ENCODE data around the gene CCDC187. TPM values are rescaled to one million over a fixed set of nuclear protein-coding genes. Genes with fewer than 3 reads are reported as not detected.

CCDC187 gene
- total and polyA plus RNA-seq, 2 of the 8 experiments (the other 6 are each of a cell fraction or from before 2014, with no cell fraction given) = 0.02 TPM; not detected in 1

DNA sequence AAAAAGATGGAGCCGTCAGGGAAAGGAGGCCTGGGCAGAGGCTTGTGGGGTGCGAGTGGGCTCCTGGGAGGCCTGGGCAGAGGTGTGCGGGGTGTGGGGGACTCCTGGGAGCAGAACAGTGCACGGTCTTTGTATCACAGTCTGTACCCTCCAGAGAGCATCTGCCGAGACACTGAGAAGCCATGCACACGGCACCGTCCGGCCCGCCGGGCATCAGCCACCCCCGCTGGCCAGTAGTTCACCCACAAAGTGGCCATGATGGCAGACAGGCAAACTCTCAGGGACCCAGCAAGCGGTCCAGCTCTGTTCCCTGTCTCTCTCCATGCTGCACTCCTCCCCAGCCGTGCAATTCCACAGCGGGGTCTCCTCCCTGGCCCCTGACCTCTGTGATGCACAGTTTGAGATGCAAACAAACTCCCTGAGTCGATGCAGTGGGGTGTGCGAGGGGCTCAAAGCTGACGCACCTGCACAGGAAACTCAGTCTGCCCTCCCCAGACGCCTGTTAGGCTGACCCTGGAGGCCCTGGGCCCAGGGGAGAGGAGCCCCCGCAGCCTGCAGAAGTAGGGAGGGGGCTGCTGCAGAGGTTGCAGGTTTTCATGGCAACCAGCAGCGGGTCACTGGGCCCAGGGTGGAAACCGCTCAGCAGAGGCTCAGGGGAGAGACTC lies 14.3 kb upstream of the CCDC187 start:
- no peak overlapping the region for H2AK5ac ChIP-seq (ENCODE audit: low read depth, low read length)
- H3K4me1 ChIP-seq (replicated peaks in 1 of 4; ENCODE audit: control insufficient read depth in 3 of 4, insufficient read depth in 4 of 4, low read length in 3 of 4) = 0 out of 7 replicates have a peak, but pooled peaks cover 0 to under 1% (median 0%) of the 10 kb centered on the region in 4 experiments
- DNase-seq (ENCODE audit: low read depth in 1 of 2, low spot score in 2 of 2) = no peak
- FAIRE-seq = no peak
- no peak overlapping the region for H4K8ac ChIP-seq (ENCODE audit: extremely low read depth, insufficient read depth, low read length)
- H3K4ac ChIP-seq (replicated peaks; ENCODE audit: insufficient read length, low read depth, low read length) = no peak overlapping the region
- H3K27ac ChIP-seq (ENCODE audit: low read depth, low read length) = no peak overlapping the region
- H4K91ac ChIP-seq (replicated peaks; ENCODE audit: insufficient read length, low read length) = no peak overlapping the region
- H3K14ac ChIP-seq (ENCODE audit: insufficient read length) = no peak overlapping the region
- H3K23ac ChIP-seq (ENCODE audit: insufficient read length) = no peak overlapping the region
- no peak overlapping the region for H2BK120ac ChIP-seq (replicated peaks; ENCODE audit: low read depth, low read length)
- no peak overlapping the region for H3K9ac ChIP-seq (replicated peaks in 1 of 4; ENCODE audit: extremely low read depth in 1 of 4, low read depth in 3 of 4, low read length in 3 of 4)
- H2BK15ac ChIP-seq (ENCODE audit: low read length) = no peak overlapping the region
- no peak overlapping the region for H3K18ac ChIP-seq (ENCODE audit: extremely low read depth, low read length)
- H3K4me2 ChIP-seq (ENCODE audit: insufficient read depth in 1 of 2, low read depth in 2 of 2, low read length in 2 of 2) = no peak overlapping the region
- H4K20me1 ChIP-seq (replicated peaks in 1 of 2; ENCODE audit: control insufficient read depth in 1 of 2, insufficient read depth in 2 of 2, low read length in 2 of 2) = no peaks in the 10 kb centered on the region
- H3K79me1 ChIP-seq (ENCODE audit: low read depth, low read length) = no peaks in the 10 kb centered on the region
- no peaks in the 10 kb centered on the region for H3K36me3 ChIP-seq (ENCODE audit: control insufficient read depth in 2 of 4, insufficient read depth in 4 of 4, low read length in 3 of 4)
- no peak overlapping the region for H2AFZ ChIP-seq (ENCODE audit: low read length)
- WGBS, 2 experiments (ENCODE audit: extremely low coverage in 1 of 2, insufficient coverage in 1 of 2, insufficient read length in 1 of 2, insufficient replicate concordance in 2 of 2, low coverage in 1 of 2, low lambda C conversion rate in 2 of 2, missing lambda C conversion rate in 1 of 2) = 93% methylated on average over 19 of the region's 21 CpGs; no CpG with 5 or more reads in 1 of the 2 experiments
- H3K4me3 ChIP-seq (ENCODE audit: extremely low read depth in 1 of 4, insufficient read depth in 2 of 4, low read depth in 3 of 4, low read length in 4 of 4) = no peak overlapping the region
- no peak overlapping the region for H2BK12ac ChIP-seq (ENCODE audit: low read depth, low read length)
- no peak overlapping the region for H2BK20ac ChIP-seq (ENCODE audit: low read length)
- no peak overlapping the region for H3K56ac ChIP-seq (replicated peaks; ENCODE audit: insufficient read length, low read depth, low read length)
- H4K5ac ChIP-seq (ENCODE audit: insufficient read length, low read depth, low read length) = no peak overlapping the region
- ChIA-PET POLR2A (ENCODE audit: partially characterized antibody) (no interaction called here), CTCF (ENCODE audit: partially characterized antibody) (no interaction called here)
- H3K79me2 ChIP-seq (ENCODE audit: control insufficient read depth in 1 of 2, insufficient read depth in 2 of 2, low read length in 2 of 2) = no peaks in the 10 kb centered on the region
- peaks cover 2% of the 10 kb centered on the region; the same call in 1 of the 2 replicates for H3K23me2 ChIP-seq (ENCODE audit: low read depth, low read length)
- no peak overlapping the region for H2BK5ac ChIP-seq (ENCODE audit: low read depth, low read length)
- H3K27me3 ChIP-seq (replicated peaks in 1 of 4; ENCODE audit: control insufficient read depth in 3 of 4, extremely low read depth in 1 of 4, insufficient read depth in 3 of 4, low read length in 3 of 4) = no peaks in the 10 kb centered on the region
- H3K9me3 ChIP-seq (ENCODE audit: insufficient read depth in 2 of 2, low read depth in 1 of 2, low read length in 1 of 2) = peaks cover 13 to 19% of the 10 kb centered on the region in 2 experiments
- TF ChIP-seq CEBPB (IDR thresholded peaks at IDR 0.05; ENCODE audit: low read depth, low read length) (no peak), SUZ12 (IDR thresholded peaks at IDR 0.05; ENCODE audit: low read length) (no peak), EGR1 (IDR thresholded peaks at IDR 0.05; ENCODE audit: borderline replicate concordance, low read depth, low read length) (no peak), TAF1 (IDR thresholded peaks at IDR 0.05; ENCODE audit: low read depth, low read length) (no peak), NANOG (IDR thresholded peaks at IDR 0.05; ENCODE audit: insufficient read depth, low read depth, low read length, poor library complexity, severe bottlenecking) (no peak), POLR2A (IDR thresholded peaks at IDR 0.05; ENCODE audit: control extremely low read depth in 1 of 2, low read depth in 2 of 2, low read length in 2 of 2) (no peak), RFX5 (IDR thresholded peaks at IDR 0.05; ENCODE audit: borderline replicate concordance, low read depth, low read length) (no peak), RXRA (IDR thresholded peaks at IDR 0.05; ENCODE audit: insufficient read depth, low read depth, low read length) (no peak), HDAC6 (IDR thresholded peaks at IDR 0.05; ENCODE audit: low read depth, low read length) (no peak), JUND (IDR thresholded peaks at IDR 0.05; ENCODE audit: low read length) (no peak), SAP30 (IDR thresholded peaks at IDR 0.05; ENCODE audit: insufficient read depth, insufficient replicate concordance, low read length) (no peak), JUN (IDR thresholded peaks at IDR 0.05; ENCODE audit: low read depth, low read length) (no peak)
- TF ChIP-seq, protein P1, sequence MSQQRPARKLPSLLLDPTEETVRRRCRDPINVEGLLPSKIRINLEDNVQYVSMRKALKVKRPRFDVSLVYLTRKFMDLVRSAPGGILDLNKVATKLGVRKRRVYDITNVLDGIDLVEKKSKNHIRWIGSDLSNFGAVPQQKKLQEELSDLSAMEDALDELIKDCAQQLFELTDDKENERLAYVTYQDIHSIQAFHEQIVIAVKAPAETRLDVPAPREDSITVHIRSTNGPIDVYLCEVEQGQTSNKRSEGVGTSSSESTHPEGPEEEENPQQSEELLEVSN (IDR thresholded peaks at IDR 0.05) = no peak
